ENCODE measurements around the gene GAB3. TPM values are rescaled to one million over a fixed set of nuclear protein-coding genes. Genes with fewer than 3 reads are reported as not detected.

GAB3 gene
- total and polyA plus RNA-seq, 9 of the 15 experiments (the other 6 are each of a cell fraction or from before 2014, with no cell fraction given): 16.1 to 31.4 (median 20.2) TPM

DNA sequence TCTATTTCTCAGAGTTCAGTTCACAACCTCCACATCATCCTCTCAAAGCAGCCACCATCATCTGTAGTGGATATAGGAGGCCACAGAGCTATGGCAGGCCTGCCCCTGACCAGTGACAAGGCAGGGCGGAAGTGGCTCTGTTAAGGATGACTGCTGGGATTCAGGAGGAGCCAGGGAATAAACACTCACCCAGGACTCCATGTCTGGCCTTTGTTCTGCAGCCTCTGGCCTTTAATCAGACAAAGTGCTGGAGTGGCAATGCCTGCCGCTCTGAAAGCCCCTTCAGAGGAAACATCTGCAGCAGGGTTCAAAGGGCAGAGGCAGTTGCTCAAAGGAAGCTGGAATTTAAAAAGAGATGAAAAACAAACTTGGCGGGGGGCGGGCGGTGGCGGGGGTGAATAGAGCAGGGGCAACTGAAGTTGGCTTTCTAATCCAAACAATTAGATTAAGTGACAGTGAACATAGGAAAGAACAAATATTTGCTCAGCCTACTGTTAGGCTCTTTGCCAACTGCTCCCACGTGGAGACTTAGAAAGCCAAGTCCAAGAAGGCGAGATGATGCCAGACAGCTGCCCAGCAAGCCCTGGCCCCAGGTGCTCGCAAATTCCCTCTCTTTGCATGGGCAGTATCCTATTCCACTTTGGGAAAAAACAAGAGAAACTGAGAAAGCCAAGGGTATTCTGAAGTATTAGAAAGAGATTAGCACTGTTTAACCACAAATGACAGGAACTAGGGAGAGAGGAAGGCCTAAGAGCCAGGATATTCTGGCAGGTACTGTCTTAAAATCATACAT lies 48.9 kb upstream of the GAB3 start (continued):
- TF ChIP-seq ATF1 (CRISPR knock-in tag; IDR thresholded peaks at IDR 0.05) (no peak), ATF1 (tag; IDR thresholded peaks at IDR 0.05) (peak; percentile 52; the same call in 1 of the 2 replicates), ZNF589 (CRISPR knock-in tag; IDR thresholded peaks at IDR 0.05; ENCODE audit: low read depth) (peak; percentile 66; the same call in 1 of the 2 replicates), SMARCA5 (IDR thresholded peaks at IDR 0.05) (0 out of 2 replicates have a peak, but pooled peaks have one; percentile 16), ZNF311 (CRISPR knock-in tag; IDR thresholded peaks at IDR 0.05) (0 out of 2 replicates have a peak, but pooled peaks have one; percentile 54), DNMT1 (IDR thresholded peaks at IDR 0.05) (no peak), ARID2 (IDR thresholded peaks at IDR 0.05) (0 out of 2 replicates have a peak, but pooled peaks have one; percentile 16)

DNA sequence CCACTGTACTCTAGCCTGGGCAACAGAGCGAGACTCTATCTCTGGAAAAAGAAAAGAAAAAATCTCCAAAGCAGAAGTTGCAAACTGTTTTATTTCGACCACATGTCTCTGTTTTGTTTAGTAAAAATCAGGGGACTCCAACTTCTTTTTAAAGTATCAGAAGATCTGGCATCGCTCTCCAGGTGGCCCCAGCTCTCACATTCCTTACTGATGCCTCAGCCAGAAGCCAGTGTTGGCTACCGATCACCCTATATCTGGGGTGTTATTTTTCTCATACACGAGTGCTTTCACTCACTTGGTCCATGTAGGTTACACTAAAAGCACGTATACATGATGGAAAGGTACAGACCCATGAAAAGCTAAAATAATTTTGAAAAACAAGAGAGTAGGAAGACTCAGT lies 46.1 kb upstream of the GAB3 start:
- POLR2A ChIA-PET: interaction anchor here (1.2 to 4.0 kb wide), 4 partner anchors 12 to 22 kb away, joined by 4 to 24 read pairs (median 8); no protein-coding TSS in a partner anchor
- DNase-seq (ENCODE audit: extremely low read depth in 1 of 4, low spot score in 3 of 4): no peak
- no peak for ATAC-seq
- BruUV-seq (replicated peaks): no TSS peak
- H3K4me1 ChIP-seq (replicated peaks in 1 of 2; ENCODE audit: control insufficient read depth in 2 of 2, insufficient read depth in 2 of 2, low read length in 2 of 2): peaks cover 27 to 58% of the 10 kb centered on the region in 2 experiments
- H3K9me3 ChIP-seq (replicated peaks; ENCODE audit: control insufficient read depth, insufficient read depth, low read depth, low read length): no peaks in the 10 kb centered on the region
- no peaks in the 10 kb centered on the region for H3K27me3 ChIP-seq (ENCODE audit: control insufficient read depth in 2 of 2, insufficient read depth in 2 of 2, low read length in 2 of 2)
- no peaks in the 10 kb centered on the region for H3K9me1 ChIP-seq (ENCODE audit: control insufficient read depth, insufficient read depth, low read length)
- H3K4me2 ChIP-seq (ENCODE audit: insufficient read depth, low read length): peak overlapping the region; percentile 83
- WGBS (ENCODE audit: insufficient coverage, low coverage, missing lambda C conversion rate): 20% methylated on average over 6 of the region's 6 CpGs
- H4K20me1 ChIP-seq (replicated peaks; ENCODE audit: control insufficient read depth, insufficient read depth, low read length): no peaks in the 10 kb centered on the region; the same call in 1 of the 2 replicates
- FAIRE-seq: no peak
- intact Hi-C loops (cut with micrococcal nuclease) (loop anchor here (5.0 kb wide), 1 partner anchor 40 kb away; no protein-coding TSS in a partner anchor), in situ Hi-C loops (cut with MboI) (no loop called here)
- peaks cover 98% of the 10 kb centered on the region for H3K79me2 ChIP-seq (ENCODE audit: control insufficient read depth, insufficient read depth, low read length)
- no peak overlapping the region for H2AFZ ChIP-seq (ENCODE audit: low read depth, low read length)
- H3K36me3 ChIP-seq (ENCODE audit: control insufficient read depth, insufficient read depth, low read length): peaks cover 78% of the 10 kb centered on the region
- H3K9ac ChIP-seq (ENCODE audit: insufficient read depth in 1 of 2, low read depth in 2 of 2, low read length in 2 of 2): peak overlapping the region; percentile 46 to 91; a peak in 3 of 4 replicates
- TF ChIP-seq ZNF12 (CRISPR knock-in tag; IDR thresholded peaks at IDR 0.05) (no peak), TEAD4 (IDR thresholded peaks at IDR 0.05; ENCODE audit: low read length) (peak; percentile 43), TEAD4 (CRISPR knock-in tag; IDR thresholded peaks at IDR 0.05; ENCODE audit: borderline replicate concordance) (no peak), SMARCE1 (IDR thresholded peaks at IDR 0.05) (0 out of 2 replicates have a peak, but pooled peaks have one; percentile 12), POLR2H (tag; IDR thresholded peaks at IDR 0.05; ENCODE audit: low read depth) (no peak)
- TF ChIP-seq, protein P1, sequence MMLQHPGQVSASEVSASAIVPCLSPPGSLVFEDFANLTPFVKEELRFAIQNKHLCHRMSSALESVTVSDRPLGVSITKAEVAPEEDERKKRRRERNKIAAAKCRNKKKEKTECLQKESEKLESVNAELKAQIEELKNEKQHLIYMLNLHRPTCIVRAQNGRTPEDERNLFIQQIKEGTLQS (IDR thresholded peaks at IDR 0.05): peak; percentile 17; the same call in 1 of the 2 replicates
- TF ChIP-seq, protein P1 (CRISPR knock-in tag; conservative IDR thresholded peaks at IDR 0.05): no peak
- peak overlapping the region; percentile 100 for H3K27ac ChIP-seq (ENCODE audit: extremely low read depth, low read depth, low read length)
- CTCF ChIA-PET (ENCODE audit: low intra/inter-chr PET ratio): interaction anchor here (0.6 kb wide), 1 partner anchor 1839 kb away, joined by 3 read pairs; no protein-coding TSS in a partner anchor
- peak overlapping the region; percentile 8; the same call in 1 of the 2 replicates for H3K4me3 ChIP-seq

Measured in K562 (cell line).